Neuronal stem cell (in vitro differentiated cells): ENCODE data around the gene ATP5ME.

ENCODE experiments used
- DNase-seq: peaks from one replicate; pipeline ENCODE4 v3.0.0-alpha.2; 2013; ENCODE audit warnings: low spot score
- H2AFZ ChIP-seq: one replicate; pipeline ENCODE4 v1.6.1; 2013; ENCODE audit warnings: mild to moderate bottlenecking, low read length, inconsistent platforms
- H2AK5ac ChIP-seq: 2 replicates; pipeline ENCODE4 v1.6.1; 2013; ENCODE audit warnings: low read depth, mild to moderate bottlenecking, inconsistent platforms, low read length, moderate library complexity, mixed read lengths
- H2BK120ac ChIP-seq: 2 replicates; pipeline ENCODE4 v1.6.1; 2013; ENCODE audit warnings: low read depth, mild to moderate bottlenecking, inconsistent platforms, low read length, moderate library complexity, mixed read lengths
- H2BK12ac ChIP-seq: one replicate; pipeline ENCODE4 v1.6.1; 2013; ENCODE audit warnings: low read length, inconsistent platforms
- H2BK15ac ChIP-seq: 2 replicates; pipeline ENCODE4 v1.6.1; 2013; ENCODE audit warnings: mild to moderate bottlenecking, low read length, inconsistent platforms, mixed read lengths
- H2BK5ac ChIP-seq: one replicate; pipeline ENCODE4 v1.6.1; 2013; ENCODE audit warnings: inconsistent platforms, mild to moderate bottlenecking, low read length, moderate library complexity
- H3K14ac ChIP-seq: one replicate; pipeline ENCODE4 v1.6.1; 2013; ENCODE audit warnings: low read length, inconsistent platforms
- H3K18ac ChIP-seq: 2 replicates; pipeline ENCODE4 v1.6.1; 2013; ENCODE audit warnings: low read length, inconsistent platforms
- H3K23ac ChIP-seq: 2 replicates; pipeline ENCODE4 v1.6.1; 2013; ENCODE audit warnings: low read depth, mild to moderate bottlenecking, mixed read lengths, low read length, inconsistent platforms; ENCODE audit not compliant: poor library complexity
- H3K27ac ChIP-seq: replicated peaks from 3 replicates; pipeline ENCODE4 v1.5.1; 2013; ENCODE audit warnings: low read length, inconsistent platforms
- H3K27me3 ChIP-seq, 3 experiments: 2 replicates each; pipeline ENCODE4 v1.6.1; 2013; ENCODE audit warnings: low read length in 3 of 3, mild to moderate bottlenecking in 2 of 3, inconsistent platforms in 1 of 3, low read depth in 1 of 3, mixed read lengths in 1 of 3, moderate library complexity in 1 of 3; ENCODE audit not compliant: control insufficient read depth in 3 of 3, insufficient read depth in 3 of 3
- H3K36me3 ChIP-seq, 2 donors: replicated peaks in 1 of 2; 2 replicates each; pipeline ENCODE4 v1.6.1; 2013; ENCODE audit warnings: low read length in 2 of 2; ENCODE audit not compliant: control insufficient read depth in 2 of 2, insufficient read depth in 2 of 2
- H3K4ac ChIP-seq: 2 replicates; pipeline ENCODE4 v1.6.1; 2013; ENCODE audit warnings: inconsistent platforms, mild to moderate bottlenecking, low read length, moderate library complexity
- H3K4me1 ChIP-seq, 2 donors: 1 replicate in 1 of 2; 2 replicates in 1 of 2; pipeline ENCODE4 v1.6.1; 2013; ENCODE audit warnings: low read length in 2 of 2, low read depth in 1 of 2; ENCODE audit not compliant: control insufficient read depth in 2 of 2, insufficient read depth in 1 of 2
- H3K4me2 ChIP-seq: one replicate; pipeline ENCODE4 v1.6.1; 2013; ENCODE audit warnings: mild to moderate bottlenecking, low read length, inconsistent platforms; ENCODE audit not compliant: insufficient read depth, poor library complexity, severe bottlenecking
- H3K4me3 ChIP-seq, 2 donors: 2 replicates each; pipeline ENCODE4 v1.5.1; 2013; ENCODE audit warnings: low read length in 2 of 2, mild to moderate bottlenecking in 2 of 2, inconsistent platforms in 1 of 2, moderate library complexity in 1 of 2
- H3K79me1 ChIP-seq: one replicate; pipeline ENCODE4 v1.6.1; 2013; ENCODE audit warnings: low read depth, mild to moderate bottlenecking, inconsistent platforms, low read length, moderate library complexity
- H3K9ac ChIP-seq: one replicate; pipeline ENCODE4 v1.6.1; 2013; ENCODE audit warnings: mild to moderate bottlenecking, low read depth, low read length, inconsistent platforms; ENCODE audit not compliant: poor library complexity
- H3K9me3 ChIP-seq, 2 donors: replicated peaks in 1 of 2; 2 replicates each; pipeline versions ENCODE3 to v1.6.1; 2013; ENCODE audit warnings: low read length in 2 of 2, mild to moderate bottlenecking in 2 of 2, inconsistent platforms in 1 of 2, low read depth in 1 of 2, mixed read lengths in 1 of 2, moderate library complexity in 1 of 2; ENCODE audit not compliant: control insufficient read depth in 2 of 2, insufficient read depth in 1 of 2
- H4K8ac ChIP-seq: one replicate; pipeline ENCODE4 v1.6.1; 2013; ENCODE audit warnings: low read depth, mild to moderate bottlenecking, inconsistent platforms, low read length, moderate library complexity
- H4K91ac ChIP-seq: one replicate; pipeline ENCODE4 v1.6.1; 2013; ENCODE audit warnings: low read length, low read depth, mild to moderate bottlenecking, inconsistent platforms; ENCODE audit not compliant: poor library complexity
- WGBS, 2 donors: extraction: QIAGEN DNeasy Blood & Tissue Kit; methylation state at CpG; one replicate each; pipeline ENCODE4 v1.1.7; 2013; ENCODE audit warnings: missing lambda C conversion rate in 2 of 2, mixed read lengths in 1 of 2; ENCODE audit not compliant: insufficient read length in 2 of 2, insufficient replicate concordance in 1 of 2; ENCODE audit errors: extremely low coverage in 2 of 2; 5-methylcytosine and 5-hydroxymethylcytosine counted together

ATP5ME gene

DNA sequence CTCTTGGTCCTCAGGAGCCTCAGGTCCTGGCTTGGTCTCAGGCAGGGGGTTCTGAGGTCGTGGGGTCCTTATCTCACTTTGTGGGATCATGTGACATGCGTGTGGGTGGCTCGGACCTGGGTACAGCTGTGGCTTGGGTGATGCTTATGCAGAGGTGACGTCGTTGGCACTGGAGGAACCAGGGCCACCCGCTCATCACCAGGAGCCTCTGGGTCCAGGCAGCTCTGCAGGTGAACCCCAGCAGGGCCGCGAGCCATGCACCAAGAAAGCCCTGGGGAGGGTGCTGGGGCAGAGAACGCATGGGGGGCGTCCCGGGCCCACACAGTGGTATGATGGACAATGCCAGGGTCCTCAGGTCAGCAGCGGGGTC, 8.7 kb downstream of the ATP5ME start:
- H3K23ac ChIP-seq = peak overlapping the region; percentile 34
- peak overlapping the region; percentile 69 for H2AFZ ChIP-seq
- H3K27me3 ChIP-seq = peaks cover 0 to 19% (median 0%) of the 10 kb centered on the region in 3 experiments
- peak overlapping the region; percentile 63 for H2AK5ac ChIP-seq
- H3K4ac ChIP-seq = no peak overlapping the region
- peak overlapping the region; percentile 11 for H3K18ac ChIP-seq
- H3K36me3 ChIP-seq = peaks cover 0 to 1% of the 10 kb centered on the region in 2 donors
- H3K4me1 ChIP-seq = peaks cover 0 to 6% of the 10 kb centered on the region in 2 donors
- peak overlapping the region; percentile 71 for H3K14ac ChIP-seq
- H3K9ac ChIP-seq = no peak overlapping the region
- H2BK5ac ChIP-seq = peak overlapping the region; percentile 13
- H3K4me3 ChIP-seq = no peak overlapping the region
- no peak overlapping the region for H3K4me2 ChIP-seq
- no peak overlapping the region for H3K27ac ChIP-seq
- H4K8ac ChIP-seq = no peak overlapping the region
- no peak for DNase-seq
- peaks cover 2% of the 10 kb centered on the region for H3K79me1 ChIP-seq
- no CpG with 5 or more reads among the region's 12 CpGs for WGBS, 2 donors
- H3K9me3 ChIP-seq = peaks cover 0 to 2% of the 10 kb centered on the region in 2 donors
- H2BK120ac ChIP-seq = no peak overlapping the region
- no peak overlapping the region for H2BK12ac ChIP-seq
- peak overlapping the region; percentile 49 for H2BK15ac ChIP-seq
- no peak overlapping the region for H4K91ac ChIP-seq

- no peak overlapping the region for H2AFZ ChIP-seq
- peaks cover 0 to 19% (median 0%) of the 10 kb centered on the region in 3 experiments for H3K27me3 ChIP-seq
- peaks cover 0 to 3% of the 10 kb centered on the region in 2 donors for H3K36me3 ChIP-seq
- H3K14ac ChIP-seq = no peak overlapping the region
- H3K23ac ChIP-seq = no peak overlapping the region
- H2BK120ac ChIP-seq = no peak overlapping the region
- peaks cover 0 to 3% of the 10 kb centered on the region in 2 donors for H3K9me3 ChIP-seq
- no peak overlapping the region for H4K91ac ChIP-seq
- peaks cover 0 to 6% of the 10 kb centered on the region in 2 donors for H3K4me1 ChIP-seq
- H2BK5ac ChIP-seq = no peak overlapping the region
- H4K8ac ChIP-seq = no peak overlapping the region
- H2BK12ac ChIP-seq = peak overlapping the region; percentile 6
- no CpG with 5 or more reads among the region's 24 CpGs for WGBS, 2 donors
- peak overlapping the region; percentile 25 for H2AK5ac ChIP-seq
- peak overlapping the region; percentile 66 for H3K4ac ChIP-seq
- H3K4me2 ChIP-seq = no peak overlapping the region
- H3K4me3 ChIP-seq = no peak overlapping the region
- peaks cover 2% of the 10 kb centered on the region for H3K79me1 ChIP-seq
- no peak overlapping the region for H3K18ac ChIP-seq
- no peak overlapping the region for H2BK15ac ChIP-seq
- DNase-seq = no peak
- H3K9ac ChIP-seq = no peak overlapping the region
- H3K27ac ChIP-seq = no peak overlapping the region
These were observed 9.3 kb downstream of the ATP5ME start for GRCh38 chr4:664713-665231.

GRCh38 chr4:663438-664428, 10.3 kb downstream of the ATP5ME start:
- Histone ChIP-seq H3K18ac (peak overlapping the region; percentile 95), H4K91ac (no peak overlapping the region), H3K36me3 (peaks cover 0 to 8% of the 10 kb centered on the region in 2 donors), H3K14ac (peak overlapping the region; percentile 56), H2BK15ac (peak overlapping the region; percentile 21), H2BK5ac (peak overlapping the region; percentile 75), H2AK5ac (peak overlapping the region; percentile 98), H3K27me3 (peaks cover 0 to 19% (median 0%) of the 10 kb centered on the region in 3 experiments), H2BK12ac (no peak overlapping the region), H3K9me3 (peaks cover 0 to 7% of the 10 kb centered on the region in 2 donors), H3K9ac (peak overlapping the region; percentile 88), H3K23ac (peak overlapping the region; percentile 44), H2AFZ (peak overlapping the region; percentile 92), H2BK120ac (peak overlapping the region; percentile 5), H3K79me1 (peaks cover 2% of the 10 kb centered on the region), H3K27ac (peak overlapping the region; percentile 22), H4K8ac (no peak overlapping the region), H3K4me3 (peak overlapping the region; percentile 38 to 85), H3K4me1 (peaks cover 0 to 6% of the 10 kb centered on the region in 2 donors), H3K4me2 (peak overlapping the region; percentile 67), H3K4ac (no peak overlapping the region)
- no peak for DNase-seq
- WGBS, 2 donors = no CpG with 5 or more reads among the region's 80 CpGs

GRCh38 chr4:663046-663437, 11.0 kb downstream of the ATP5ME start:
- no peak overlapping the region for H4K91ac ChIP-seq
- no peak for DNase-seq
- peak overlapping the region; percentile 44 for H3K23ac ChIP-seq
- H4K8ac ChIP-seq = no peak overlapping the region
- no CpG with 5 or more reads among the region's 20 CpGs for WGBS, 2 donors
- H3K18ac ChIP-seq = peak overlapping the region; percentile 85
- peak overlapping the region; percentile 73 for H2BK12ac ChIP-seq
- no peak overlapping the region for H3K14ac ChIP-seq
- H3K4ac ChIP-seq = no peak overlapping the region
- H3K4me1 ChIP-seq = peaks cover 0 to 6% of the 10 kb centered on the region in 2 donors
- no peak overlapping the region for H3K27ac ChIP-seq
- H3K9me3 ChIP-seq = peaks cover 0 to 7% of the 10 kb centered on the region in 2 donors
- H3K9ac ChIP-seq = peak overlapping the region; percentile 88
- H3K4me3 ChIP-seq = peak overlapping the region in 1 of 2 donors; percentile 85
- peak overlapping the region; percentile 75 for H2BK5ac ChIP-seq
- peak overlapping the region; percentile 5 for H2BK120ac ChIP-seq
- H3K4me2 ChIP-seq = peak overlapping the region; percentile 67
- H3K27me3 ChIP-seq = peaks cover 0 to 19% (median 0%) of the 10 kb centered on the region in 3 experiments
- peak overlapping the region; percentile 21 for H2BK15ac ChIP-seq
- peak overlapping the region; percentile 98 for H2AK5ac ChIP-seq
- peak overlapping the region; percentile 92 for H2AFZ ChIP-seq
- H3K36me3 ChIP-seq = peaks cover 0 to 8% of the 10 kb centered on the region in 2 donors
- H3K79me1 ChIP-seq = peaks cover 2% of the 10 kb centered on the region
